DOHH2 (cell line): ENCODE data around the gene C2CD4D.

Experiments
- H3F3A ChIP-seq: fragments of 200-600 bp; sonication (generic), shearing (Covaris generic); 2 replicates; pipeline ENCODE4 v1.6.0; 2016; ENCODE audit warnings: antibody characterized with exemption, mild to moderate bottlenecking; ENCODE audit not compliant: control insufficient read depth, insufficient read depth
- H3K27ac ChIP-seq: fragments of 200-600 bp; sonication (generic); 2 replicates; pipeline ENCODE4 v1.5.1; 2014; ENCODE audit warnings: low read depth, mild to moderate bottlenecking, low read length, moderate library complexity
- H3K27me3 ChIP-seq: fragments of 200-600 bp; sonication (generic); 2 replicates; pipeline ENCODE4 v1.6.1; 2014; ENCODE audit warnings: mild to moderate bottlenecking, low read length, mixed read lengths; ENCODE audit not compliant: control insufficient read depth
- H3K36me3 ChIP-seq: fragments of 200-600 bp; sonication (generic); 2 replicates; pipeline ENCODE4 v1.6.1; 2014; ENCODE audit warnings: mild to moderate bottlenecking, low read length, moderate library complexity, mixed read lengths; ENCODE audit not compliant: control insufficient read depth
- H3K4me1 ChIP-seq: fragments of 200-600 bp; sonication (generic); 2 replicates; pipeline ENCODE4 v1.6.1; 2014; ENCODE audit warnings: mild to moderate bottlenecking, low read length, mixed read lengths; ENCODE audit not compliant: control insufficient read depth
- H3K4me2 ChIP-seq: fragments of 200-600 bp; sonication (generic); 2 replicates; pipeline ENCODE4 v1.6.0; 2014; ENCODE audit warnings: mild to moderate bottlenecking, low read length, moderate library complexity
- H3K4me3 ChIP-seq: fragments of 200-600 bp; sonication (generic); 2 replicates; pipeline ENCODE4 v1.5.1; 2014; ENCODE audit warnings: mild to moderate bottlenecking, low read length, mixed read lengths
- H3K79me2 ChIP-seq: fragments of 200-600 bp; sonication (generic); 2 replicates; pipeline ENCODE4 v1.6.1; 2014; ENCODE audit warnings: mild to moderate bottlenecking, low read length, mixed read lengths; ENCODE audit not compliant: control insufficient read depth
- H3K9me2 ChIP-seq: fragments of 200-600 bp; sonication (generic); replicated peaks from 2 replicates; pipeline ENCODE4 v1.6.1; 2014; ENCODE audit warnings: mild to moderate bottlenecking, low read length, mixed read lengths; ENCODE audit not compliant: control insufficient read depth
- H3K9me3 ChIP-seq: fragments of 200-600 bp; sonication (generic); 2 replicates; pipeline ENCODE4 v1.6.1; 2014; ENCODE audit warnings: antibody characterized with exemption, low read length, mixed read lengths; ENCODE audit not compliant: control insufficient read depth, insufficient read depth
- H4K20me1 ChIP-seq: fragments of 200-600 bp; sonication (generic); 2 replicates; pipeline ENCODE4 v1.6.0; 2014; ENCODE audit warnings: low read depth, mild to moderate bottlenecking, antibody characterized with exemption, low read length, moderate library complexity; ENCODE audit not compliant: control insufficient read depth, insufficient read depth
- EZH2phosphoT487 ChIP-seq: fragments of 200-600 bp; sonication (generic); IDR thresholded peaks from 2 replicates; pipeline ENCODE4 v1.6.1; 2017; ENCODE audit warnings: borderline replicate concordance, mild to moderate bottlenecking, antibody characterized with exemption, low read length, moderate library complexity, mixed read lengths
- TF ChIP-seq, protein P1 (sequence below): fragments of 200-600 bp; sonication (generic); IDR thresholded peaks from one replicate; pipeline ENCODE4 v1.5.1; 2014; ENCODE audit warnings: antibody characterized with exemption, mild to moderate bottlenecking, low read depth, low read length; ENCODE audit not compliant: poor library complexity, severe bottlenecking

C2CD4D gene

DNA sequence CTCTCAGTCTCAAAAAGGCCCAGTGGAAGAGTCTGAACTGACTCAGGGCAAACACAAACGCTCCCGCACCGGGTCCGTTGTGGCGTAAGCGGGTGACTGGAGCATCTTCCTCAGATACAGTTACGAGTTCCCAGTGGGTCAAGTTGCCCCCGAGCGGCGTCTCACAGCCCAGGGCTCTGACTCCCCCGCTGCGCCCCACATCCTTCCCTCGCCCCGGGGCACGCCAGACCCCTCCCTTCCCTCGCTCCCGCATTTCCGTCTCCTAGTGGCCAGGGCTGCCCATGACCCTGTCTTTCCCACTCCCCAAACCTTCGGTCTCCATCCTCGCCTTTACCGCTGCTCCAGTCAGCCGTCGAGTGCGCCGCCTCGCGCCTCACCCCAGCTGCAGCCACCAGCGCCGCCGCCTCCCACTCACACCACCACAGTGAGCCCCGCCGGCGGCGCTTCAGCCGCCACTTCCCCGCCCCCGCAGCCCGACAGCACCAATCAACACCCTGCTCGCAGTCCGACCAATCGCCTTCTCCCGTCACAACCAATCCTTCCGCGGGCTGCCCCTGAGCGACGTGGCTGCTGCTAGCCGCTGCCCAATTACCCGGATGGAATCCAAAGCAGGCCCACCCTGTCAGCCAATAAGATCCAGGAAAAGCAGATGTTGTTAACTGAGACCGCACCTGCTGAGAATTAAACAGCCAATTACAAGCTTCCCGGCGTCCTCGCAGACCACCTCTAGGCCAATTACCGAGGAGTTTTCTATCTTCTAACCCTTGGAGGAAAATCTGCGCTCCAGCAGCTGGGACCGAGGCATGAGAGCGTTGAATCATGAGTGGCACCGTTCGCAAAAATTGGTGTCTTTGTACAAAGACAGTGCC is 49.3 kb downstream of the C2CD4D start, which contains the start of gene TDRKH:
Gene TDRKH (minus strand): TSS at position 430 of the 869 bp plus-strand sequence. CDS start 7,478 bp downstream, outside the sequence.
- Histone ChIP-seq H3F3A (0 out of 2 replicates have a peak, but pooled peaks cover 4% of the 10 kb centered on the region), H3K9me2 (no peaks in the 10 kb centered on the region), H3K9me3 (no peaks in the 10 kb centered on the region), H3K27me3 (peaks cover 2% of the 10 kb centered on the region), H3K4me1 (peaks cover 19% of the 10 kb centered on the region), H4K20me1 (no peaks in the 10 kb centered on the region), H3K4me3 (peak within 1 kb of the TSS; percentile 97), H3K4me2 (peak within 1 kb of the TSS; percentile 92), H3K36me3 (no peaks in the 10 kb centered on the region), H3K27ac (no peak within 1 kb of the TSS), H3K79me2 (no peaks in the 10 kb centered on the region)
- TF ChIP-seq EZH2phosphoT487: no peak
- TF ChIP-seq, protein P1, sequence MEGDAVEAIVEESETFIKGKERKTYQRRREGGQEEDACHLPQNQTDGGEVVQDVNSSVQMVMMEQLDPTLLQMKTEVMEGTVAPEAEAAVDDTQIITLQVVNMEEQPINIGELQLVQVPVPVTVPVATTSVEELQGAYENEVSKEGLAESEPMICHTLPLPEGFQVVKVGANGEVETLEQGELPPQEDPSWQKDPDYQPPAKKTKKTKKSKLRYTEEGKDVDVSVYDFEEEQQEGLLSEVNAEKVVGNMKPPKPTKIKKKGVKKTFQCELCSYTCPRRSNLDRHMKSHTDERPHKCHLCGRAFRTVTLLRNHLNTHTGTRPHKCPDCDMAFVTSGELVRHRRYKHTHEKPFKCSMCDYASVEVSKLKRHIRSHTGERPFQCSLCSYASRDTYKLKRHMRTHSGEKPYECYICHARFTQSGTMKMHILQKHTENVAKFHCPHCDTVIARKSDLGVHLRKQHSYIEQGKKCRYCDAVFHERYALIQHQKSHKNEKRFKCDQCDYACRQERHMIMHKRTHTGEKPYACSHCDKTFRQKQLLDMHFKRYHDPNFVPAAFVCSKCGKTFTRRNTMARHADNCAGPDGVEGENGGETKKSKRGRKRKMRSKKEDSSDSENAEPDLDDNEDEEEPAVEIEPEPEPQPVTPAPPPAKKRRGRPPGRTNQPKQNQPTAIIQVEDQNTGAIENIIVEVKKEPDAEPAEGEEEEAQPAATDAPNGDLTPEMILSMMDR: peak; percentile 63
